CD4-positive, alpha-beta T cell treated with Interleukin-12 subunit alpha and Interleukin-12 subunit beta, for 1 hour (primary cell): ENCODE data around the gene DNMT3A.

Experiments
- DNase-seq: peaks from one replicate; pipeline ENCODE4 v3.0.0-alpha.2; 2020

DNMT3A gene

GRCh38 chr2:25342372-25343186 lies 854 bp upstream of the DNMT3A start:
- peak; percentile 87 for DNase-seq

DNA sequence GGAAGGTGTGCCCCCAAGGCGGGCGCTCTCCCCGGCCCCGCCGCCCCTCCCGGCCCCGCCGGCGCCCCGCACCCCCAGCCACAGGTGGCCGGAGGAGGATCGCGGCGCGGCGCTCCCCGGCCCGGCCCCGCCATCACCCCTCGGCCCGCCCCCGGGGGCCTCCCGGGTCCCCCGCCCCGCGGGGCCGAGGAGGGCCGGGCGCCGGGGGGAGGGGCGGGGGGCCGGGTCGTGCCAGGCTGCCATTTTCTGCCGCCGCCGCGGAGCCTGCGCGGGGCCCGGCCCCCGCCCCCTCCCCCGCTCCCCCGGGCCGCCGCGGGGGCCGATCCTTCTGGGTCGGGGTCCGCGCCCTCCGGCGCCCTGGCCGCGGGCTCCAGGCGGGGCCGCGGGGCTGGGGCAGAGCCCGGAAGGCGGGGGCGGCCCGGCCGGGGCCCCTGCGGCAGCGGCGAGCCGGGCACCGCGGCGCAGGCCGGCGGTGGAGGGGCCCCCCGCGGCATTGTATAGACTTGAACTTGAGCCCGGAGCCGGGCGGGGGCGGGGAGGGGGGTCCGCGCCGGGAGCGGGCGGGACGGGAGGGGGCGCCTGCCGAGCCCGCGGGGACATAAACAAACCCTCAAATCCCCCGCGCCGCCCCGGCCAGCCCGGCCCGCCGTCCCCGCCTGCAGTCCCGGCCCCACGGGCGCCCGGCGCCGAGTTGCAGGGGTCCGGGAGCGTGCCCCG lies 556 bp downstream of the DNMT3A start:
- peak; percentile 39 for DNase-seq

- DNase-seq: no peak
These were observed 1.4 kb downstream of the DNMT3A start for GRCh38 chr2:25340181-25340921.

- no peak for DNase-seq
These were observed 1.9 kb downstream of the DNMT3A start for GRCh38 chr2:25339791-25340180.

DNA sequence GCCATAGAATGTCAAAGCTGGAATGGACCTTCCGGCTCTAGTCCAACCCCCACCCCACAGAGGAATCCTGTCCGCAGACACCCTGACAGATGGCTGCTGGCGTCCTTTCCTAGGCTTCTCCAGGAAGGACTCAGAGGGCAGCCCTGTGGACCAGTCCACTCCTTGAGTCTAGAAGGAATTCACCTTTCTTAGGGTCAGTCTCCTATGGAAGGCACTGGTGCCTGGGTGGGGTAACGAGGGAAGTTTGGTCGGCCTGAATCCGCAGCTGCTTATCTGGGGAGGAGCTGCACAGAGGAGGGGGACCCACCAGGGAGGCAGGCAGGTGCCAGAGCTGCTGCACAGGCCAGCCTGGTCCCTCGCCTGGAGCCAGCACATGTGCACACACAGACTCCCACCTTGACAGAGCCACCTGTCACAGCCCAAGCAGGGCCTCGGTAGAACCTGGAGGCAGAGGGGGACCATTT lies 2.5 kb downstream of the DNMT3A start:
- no peak for DNase-seq

DNA sequence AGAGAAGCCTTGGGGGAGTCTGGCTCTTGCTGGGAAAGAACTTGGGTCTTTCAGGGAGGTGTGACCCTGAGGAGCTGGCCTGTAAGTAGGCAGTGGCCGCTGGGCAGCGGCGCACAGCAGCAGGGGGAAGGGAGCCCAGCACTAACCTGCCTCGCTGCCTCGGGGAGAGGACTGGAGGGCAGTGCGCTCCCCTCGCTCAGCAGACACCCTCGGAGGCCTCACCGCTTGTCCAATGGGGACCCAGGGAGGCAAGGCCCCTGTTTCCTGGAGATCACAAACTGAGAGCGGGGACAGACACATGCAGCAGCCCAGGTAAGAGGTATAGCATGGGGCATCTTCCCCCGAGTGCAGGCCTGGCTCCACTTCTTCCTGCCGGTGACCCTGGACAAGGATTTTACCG lies 3.3 kb downstream of the DNMT3A start:
- no peak for DNase-seq

- DNase-seq: no peak
These were observed 3.8 kb downstream of the DNMT3A start for GRCh38 chr2:25337891-25338290.

DNA sequence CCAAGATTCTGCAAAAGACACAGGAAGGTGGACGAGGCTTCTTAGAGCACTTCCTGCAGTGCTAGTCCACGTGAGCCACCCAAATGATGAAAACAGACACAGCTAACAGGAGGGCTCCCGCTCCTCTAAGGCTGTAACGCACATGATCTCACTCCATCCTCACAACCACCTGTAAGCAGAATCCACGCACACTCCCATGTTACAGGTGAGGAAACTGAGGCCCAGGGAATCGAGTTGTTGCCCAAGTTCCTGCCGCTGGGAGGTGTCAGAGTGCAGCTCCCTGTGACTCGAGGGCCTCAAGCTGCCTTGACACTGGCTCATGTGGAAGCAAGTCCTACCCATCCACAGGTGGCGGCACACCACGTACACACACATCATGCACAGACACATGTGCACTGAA lies 4.4 kb downstream of the DNMT3A start:
- DNase-seq: no peak

DNA sequence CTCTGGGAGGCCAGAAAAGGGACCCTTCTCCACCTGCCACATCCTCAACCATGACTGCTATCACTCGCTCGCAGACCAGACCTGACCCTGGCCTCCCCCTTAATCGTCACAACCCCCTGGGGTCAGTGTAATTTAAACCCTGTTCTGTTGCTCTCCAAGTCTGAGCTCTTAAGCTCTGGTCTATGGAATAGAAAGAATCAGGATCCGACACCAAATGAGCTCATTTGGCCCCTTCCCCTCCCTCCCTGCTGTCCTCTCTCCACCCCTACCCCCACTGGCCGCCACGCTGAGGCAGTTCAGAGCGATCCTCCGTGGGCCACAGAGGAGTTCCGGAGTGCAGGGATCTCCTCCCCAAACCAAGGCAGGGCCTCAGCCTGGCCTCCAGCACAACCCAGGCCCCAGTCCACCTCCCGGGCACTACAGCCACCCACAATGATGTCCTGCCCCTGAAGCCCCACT lies 5.3 kb downstream of the DNMT3A start:
- no peak for DNase-seq

DNA sequence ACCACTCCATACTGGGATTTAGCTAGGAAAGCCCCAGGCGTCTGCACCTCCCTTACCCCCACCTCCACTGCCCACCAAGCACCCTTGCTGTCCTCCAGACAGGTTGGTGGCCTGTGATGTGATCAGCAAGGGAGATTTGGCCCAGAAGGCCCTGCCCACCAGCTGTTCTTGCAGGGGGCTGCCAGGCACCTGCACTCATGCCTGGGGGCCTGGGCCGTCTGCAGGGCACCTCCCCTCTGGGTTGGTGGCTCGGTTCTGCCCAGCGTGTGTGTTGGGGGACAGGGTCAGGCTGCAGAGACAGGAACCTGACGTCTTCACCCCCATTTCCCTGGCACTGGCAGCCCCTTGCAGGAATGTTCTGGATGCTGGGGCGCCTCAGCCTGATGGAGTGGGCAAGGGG lies 5.8 kb downstream of the DNMT3A start:
- no peak for DNase-seq

DNA sequence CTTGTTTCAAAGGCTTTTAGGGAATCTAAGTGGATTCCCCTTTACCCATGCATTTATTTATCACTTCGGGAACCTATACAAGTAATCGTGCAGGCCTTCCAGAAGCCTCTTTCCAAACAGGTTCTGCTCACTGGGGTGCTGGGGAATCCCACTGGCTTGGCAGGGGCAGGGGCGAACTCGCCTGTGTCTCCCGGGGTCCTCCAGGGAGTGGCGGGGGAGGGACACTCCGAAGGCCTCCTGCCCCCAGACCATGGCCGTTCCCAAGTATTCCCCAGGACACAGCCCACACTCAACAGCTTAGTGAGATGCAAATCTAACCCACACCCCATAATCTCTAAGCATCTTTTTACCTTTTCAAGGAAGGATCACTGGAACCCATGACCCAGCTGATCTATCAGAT lies 6.5 kb downstream of the DNMT3A start:
- DNase-seq: no peak

- DNase-seq: no peak
These were observed 7.2 kb downstream of the DNMT3A start for GRCh38 chr2:25334482-25334881.

GRCh38 chr2:25333981-25334380 lies 7.7 kb downstream of the DNMT3A start:
- DNase-seq: peak; percentile 43

GRCh38 chr2:25332571-25332970 lies 9.2 kb downstream of the DNMT3A start:
- no peak for DNase-seq

GRCh38 chr2:25331686-25332365 lies 9.9 kb downstream of the DNMT3A start:
- DNase-seq: no peak

DNA sequence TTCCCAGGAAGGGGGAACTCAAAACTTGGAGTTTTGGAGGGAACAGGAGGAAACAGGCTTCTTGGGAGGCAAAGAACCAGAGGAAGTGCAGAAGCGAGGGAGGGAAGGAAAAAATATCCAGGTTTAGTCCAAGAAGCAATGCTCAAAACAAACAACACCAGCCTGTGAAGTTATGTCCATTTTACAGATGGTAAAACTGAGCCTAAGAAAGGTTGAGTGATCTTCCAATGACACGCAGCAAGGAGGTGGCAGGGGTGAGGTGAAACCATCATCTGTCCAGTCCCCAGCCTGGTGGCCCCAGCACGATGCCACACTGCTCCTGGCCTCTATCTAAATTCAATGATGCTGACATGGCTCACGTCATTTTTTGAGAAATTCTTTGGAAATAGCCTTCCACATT lies 10.8 kb downstream of the DNMT3A start:
- no peak for DNase-seq

- DNase-seq: no peak
These were observed 11.5 kb downstream of the DNMT3A start for GRCh38 chr2:25330273-25330672.

- DNase-seq: no peak
These were observed 13.3 kb downstream of the DNMT3A start for GRCh38 chr2:25328152-25329085.

DNA sequence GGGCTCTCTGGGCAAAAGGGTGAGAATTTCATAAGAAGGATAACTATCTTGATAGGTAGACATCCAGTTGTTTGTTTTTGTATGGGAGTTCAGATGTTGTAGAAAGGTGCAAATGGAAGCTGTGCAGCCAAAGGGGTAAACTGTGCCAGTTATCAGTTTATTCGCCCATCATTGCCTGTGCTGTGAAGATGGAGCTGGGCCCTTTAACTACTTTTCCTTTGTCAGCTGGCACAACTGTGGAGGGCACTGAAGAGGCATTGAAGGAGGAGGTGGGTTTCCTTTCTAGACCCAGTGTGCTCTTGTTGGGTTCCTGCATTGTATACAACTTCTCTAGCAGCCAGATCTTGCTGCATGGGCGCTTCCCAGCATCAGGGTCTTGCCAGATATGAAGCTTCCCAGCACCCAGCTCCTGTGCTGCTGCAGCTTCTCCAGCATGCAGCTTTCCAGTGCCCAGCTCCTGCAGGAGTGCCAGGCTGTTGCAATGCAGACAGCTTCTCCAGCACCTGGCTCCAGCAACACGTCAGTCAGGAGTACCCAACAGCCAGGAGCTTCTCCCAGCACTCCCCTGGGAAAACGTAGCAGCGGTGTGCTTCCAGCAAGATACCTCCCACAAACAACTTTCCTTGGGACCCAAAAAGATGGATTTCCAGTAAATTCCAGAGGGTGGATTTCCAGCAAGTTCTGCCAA lies 15.3 kb downstream of the DNMT3A start:
- DNase-seq: no peak

GRCh38 chr2:25324905-25325592 lies 16.7 kb downstream of the DNMT3A start:
- no peak for DNase-seq

- no peak for DNase-seq
These were observed 17.5 kb downstream of the DNMT3A start for GRCh38 chr2:25324251-25324650.
